PC-9 (cell line): Measurements from ENCODE around the gene PALLD. TPM values are rescaled to one million over a fixed set of nuclear protein-coding genes. Genes with fewer than 3 reads are reported as not detected.

Experiments
- BruUV-seq: library from RNA; stranded (reverse); fragments of 400-500 nt; replicated peaks from 2 replicates; lab custom pipeline; 2021; lab: Mats Ljungman, UMichigan
- CTCF ChIA-PET: fragments of 300-600 bp; sonication (Branson Sonifier 250); formaldehyde crosslinking; loops from one replicate; lab custom pipeline; 2022; ENCODE audit warnings: antibody characterized with exemption; lab: Charles Lee
- POLR2A ChIA-PET: fragments of 300-600 bp; sonication (Branson Sonifier 250); formaldehyde crosslinking; loops from one replicate; lab custom pipeline; 2022; ENCODE audit warnings: antibody characterized with exemption; ENCODE audit not compliant: unreplicated experiment; lab: Charles Lee
- DNase-seq, 2 experiments: peaks; one replicate each; pipeline versions ENCODE4 v3.0.0 to v3.0.0-alpha.2; 2015 to 2022; ENCODE audit warnings: mixed read lengths in 1 of 2
- H2AFZ ChIP-seq: fragments of 200-600 bp; sonication (generic); 2 replicates; pipeline ENCODE4 v1.8.1; 2017; ENCODE audit warnings: antibody characterized with exemption
- H3F3A ChIP-seq: fragments of 200-600 bp; sonication (generic); 2 replicates; pipeline ENCODE4 v1.8.1; 2017; ENCODE audit warnings: antibody characterized with exemption, mild to moderate bottlenecking, low read depth; ENCODE audit not compliant: insufficient read depth
- H3K27ac ChIP-seq: fragments of 200-600 bp; sonication (generic); 2 replicates; pipeline ENCODE4 v1.6.1; 2016; ENCODE audit warnings: mixed run types
- H3K27me3 ChIP-seq: fragments of 200-600 bp; sonication (generic); 2 replicates; pipeline ENCODE4 v1.6.1; 2016; ENCODE audit warnings: low read depth, mixed run types; ENCODE audit not compliant: insufficient read depth
- H3K36me3 ChIP-seq: fragments of 200-600 bp; sonication (generic); 2 replicates; pipeline ENCODE4 v1.6.1; 2016; ENCODE audit warnings: low read depth, mixed run types
- H3K4me1 ChIP-seq: fragments of 200-600 bp; sonication (generic); replicated peaks from 2 replicates; pipeline ENCODE4 v1.6.1; 2016; ENCODE audit warnings: mixed run types; ENCODE audit not compliant: insufficient read depth
- H3K4me2 ChIP-seq: fragments of 200-600 bp; sonication (generic); 2 replicates; pipeline ENCODE4 v1.6.1; 2017; ENCODE audit warnings: mixed run types
- H3K4me3 ChIP-seq: fragments of 200-600 bp; sonication (generic); 2 replicates; pipeline ENCODE4 v1.6.1; 2016; ENCODE audit warnings: mixed run types
- H3K79me2 ChIP-seq: fragments of 200-600 bp; sonication (generic); 2 replicates; pipeline ENCODE4 v1.6.1; 2017; ENCODE audit warnings: low read depth, mixed run types
- H3K9me2 ChIP-seq: fragments of 200-600 bp; sonication (generic); 2 replicates; pipeline ENCODE4 v1.8.1; 2017; ENCODE audit warnings: mild to moderate bottlenecking; ENCODE audit not compliant: insufficient read depth
- H3K9me3 ChIP-seq: fragments of 200-600 bp; sonication (generic); 2 replicates; pipeline ENCODE4 v1.8.1; 2016; ENCODE audit warnings: low read depth; ENCODE audit not compliant: insufficient read depth
- H4K20me1 ChIP-seq: fragments of 200-600 bp; sonication (generic); 2 replicates; pipeline ENCODE4 v1.8.1; 2017; ENCODE audit not compliant: insufficient read depth
- EZH2 ChIP-seq: fragments of 200-600 bp; sonication (generic); IDR thresholded peaks from 2 replicates; pipeline ENCODE4 v1.8.0; 2017; ENCODE audit warnings: antibody characterized with exemption, low read depth
- intact Hi-C: fragments of 100-400 bp; cut with micrococcal nuclease; formaldehyde crosslinking; loops from one replicate; pipeline ENCODE4 v1.10.0; 2022; ENCODE audit not compliant: unreplicated experiment
- total RNA-seq: library from RNA; stranded (reverse); gene quantifications from 2 replicates; pipeline ENCODE4 v1.2.3, GENCODE V29; 2021
- TF ChIP-seq, protein P1 (sequence below): fragments of 200-600 bp; sonication (generic); conservative IDR thresholded peaks from 2 replicates; pipeline ENCODE4 v1.6.1; 2017; ENCODE audit warnings: mixed run types, antibody characterized with exemption, mild to moderate bottlenecking, moderate library complexity

PALLD gene
- total RNA-seq, 1 experiment from 2014 or later = 156 TPM

DNA sequence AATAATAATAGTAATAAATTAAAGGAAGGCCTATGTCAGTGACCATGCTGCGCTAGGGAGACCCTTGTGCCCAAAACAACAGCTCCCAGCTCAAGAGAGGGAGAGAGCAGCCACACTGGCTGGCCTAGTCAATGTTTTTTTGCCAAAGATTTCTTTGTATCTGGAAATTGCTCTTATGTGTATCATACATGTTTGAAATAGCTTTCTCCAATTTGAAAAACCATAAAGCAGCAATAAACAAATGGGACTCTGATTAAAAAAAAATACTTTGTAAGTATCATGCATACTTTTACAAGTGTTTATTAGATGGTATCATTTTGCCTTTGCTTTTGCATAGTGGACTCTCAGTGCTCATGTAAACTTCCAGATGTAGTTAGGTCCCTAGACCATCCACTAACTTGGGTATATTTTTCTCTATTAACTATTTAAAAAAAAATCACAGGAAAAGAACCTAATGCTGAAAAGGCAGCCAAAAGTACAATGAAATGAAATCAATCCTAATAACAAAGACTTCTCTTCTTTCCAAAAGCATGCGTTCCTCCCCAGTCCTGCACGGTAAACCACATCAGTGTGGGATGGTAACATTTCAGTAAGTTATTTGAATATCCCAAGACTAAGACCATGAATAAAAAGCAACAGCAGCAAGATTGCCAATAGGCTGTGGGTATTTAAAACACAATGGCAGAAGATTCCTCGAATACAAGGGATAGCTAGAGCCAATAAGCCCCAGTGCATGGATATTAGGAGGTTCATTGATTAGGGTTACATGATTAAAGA lies 117.6 kb downstream of the PALLD start:
- no peak for DNase-seq
- intact Hi-C loops = loop anchor here (5.0 kb wide), 1 partner anchor 57 kb away; no protein-coding TSS in a partner anchor
- Histone ChIP-seq H3K27ac (no peak overlapping the region), H3F3A (peaks cover 8% of the 10 kb centered on the region), H3K27me3 (no peaks in the 10 kb centered on the region), H3K9me2 (no peaks in the 10 kb centered on the region), H3K4me2 (no peak overlapping the region), H3K79me2 (no peaks in the 10 kb centered on the region), H3K4me1 (peaks cover 27% of the 10 kb centered on the region), H3K36me3 (no peaks in the 10 kb centered on the region), H2AFZ (no peak overlapping the region), H4K20me1 (no peaks in the 10 kb centered on the region), H3K9me3 (0 out of 2 replicates have a peak, but pooled peaks cover 5% of the 10 kb centered on the region), H3K4me3 (no peak overlapping the region)
- no peak for TF ChIP-seq EZH2
- TF ChIP-seq, protein P1, sequence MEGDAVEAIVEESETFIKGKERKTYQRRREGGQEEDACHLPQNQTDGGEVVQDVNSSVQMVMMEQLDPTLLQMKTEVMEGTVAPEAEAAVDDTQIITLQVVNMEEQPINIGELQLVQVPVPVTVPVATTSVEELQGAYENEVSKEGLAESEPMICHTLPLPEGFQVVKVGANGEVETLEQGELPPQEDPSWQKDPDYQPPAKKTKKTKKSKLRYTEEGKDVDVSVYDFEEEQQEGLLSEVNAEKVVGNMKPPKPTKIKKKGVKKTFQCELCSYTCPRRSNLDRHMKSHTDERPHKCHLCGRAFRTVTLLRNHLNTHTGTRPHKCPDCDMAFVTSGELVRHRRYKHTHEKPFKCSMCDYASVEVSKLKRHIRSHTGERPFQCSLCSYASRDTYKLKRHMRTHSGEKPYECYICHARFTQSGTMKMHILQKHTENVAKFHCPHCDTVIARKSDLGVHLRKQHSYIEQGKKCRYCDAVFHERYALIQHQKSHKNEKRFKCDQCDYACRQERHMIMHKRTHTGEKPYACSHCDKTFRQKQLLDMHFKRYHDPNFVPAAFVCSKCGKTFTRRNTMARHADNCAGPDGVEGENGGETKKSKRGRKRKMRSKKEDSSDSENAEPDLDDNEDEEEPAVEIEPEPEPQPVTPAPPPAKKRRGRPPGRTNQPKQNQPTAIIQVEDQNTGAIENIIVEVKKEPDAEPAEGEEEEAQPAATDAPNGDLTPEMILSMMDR = no peak
- CTCF ChIA-PET = interaction anchor here (0.6 to 0.7 kb wide), 2 partner anchors 218 to 306 kb away, joined by 3 to 4 read pairs; no protein-coding TSS in a partner anchor
- BruUV-seq = no TSS peak
- POLR2A ChIA-PET = no interaction called here

DNA sequence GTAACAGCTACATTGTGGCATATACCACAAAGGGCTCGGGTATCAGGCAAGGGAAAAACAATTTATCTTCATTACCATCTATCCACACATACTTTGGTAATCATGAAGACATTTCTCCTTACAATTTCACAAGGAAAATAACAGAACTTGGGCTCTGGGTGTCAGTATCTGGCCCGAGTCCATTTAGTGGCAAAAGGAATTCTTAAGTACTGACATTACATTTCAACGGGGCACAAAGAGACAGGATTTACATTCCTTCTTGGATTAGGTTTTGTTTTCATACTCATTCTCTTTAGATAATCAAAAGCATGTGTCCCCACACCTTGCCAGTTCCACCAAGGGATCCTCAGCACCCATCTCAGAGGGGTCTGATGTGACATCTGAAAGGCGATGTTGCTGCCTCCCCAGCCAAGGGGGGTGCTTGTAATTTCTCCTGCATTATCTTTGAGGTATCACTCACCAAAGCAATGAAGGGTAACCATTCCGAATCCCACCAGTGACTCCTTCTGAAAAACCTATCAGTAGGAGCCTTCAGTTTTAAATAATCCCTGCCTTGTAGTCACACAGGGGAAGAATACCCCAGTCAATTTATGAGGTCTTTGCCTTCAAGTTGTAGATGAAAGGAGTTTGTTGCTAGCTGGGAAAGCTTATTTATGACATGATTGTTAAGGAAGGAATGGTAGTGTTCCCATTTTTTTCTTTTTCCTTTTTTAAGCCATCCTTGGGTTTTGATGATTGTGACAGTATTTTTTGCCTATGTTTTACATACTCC lies 118.6 kb downstream of the PALLD start:
- Histone ChIP-seq H3K4me1 (peaks cover 32% of the 10 kb centered on the region), H3K4me3 (no peak overlapping the region), H3K36me3 (no peaks in the 10 kb centered on the region), H3K9me2 (no peaks in the 10 kb centered on the region), H3F3A (peaks cover 11% of the 10 kb centered on the region), H2AFZ (no peak overlapping the region), H3K79me2 (no peaks in the 10 kb centered on the region), H3K27ac (no peak overlapping the region), H3K27me3 (no peaks in the 10 kb centered on the region), H3K4me2 (no peak overlapping the region), H3K9me3 (0 out of 2 replicates have a peak, but pooled peaks cover 5% of the 10 kb centered on the region), H4K20me1 (no peaks in the 10 kb centered on the region)
- intact Hi-C loops = loop anchor here (5.0 kb wide), 1 partner anchor 58 kb away; no protein-coding TSS in a partner anchor
- DNase-seq = peak in 1 of 2 experiments; percentile 31
- ChIA-PET CTCF (no interaction called here), POLR2A (no interaction called here)
- BruUV-seq = no TSS peak
- no peak for TF ChIP-seq EZH2
- TF ChIP-seq, protein P1 = no peak

DNA sequence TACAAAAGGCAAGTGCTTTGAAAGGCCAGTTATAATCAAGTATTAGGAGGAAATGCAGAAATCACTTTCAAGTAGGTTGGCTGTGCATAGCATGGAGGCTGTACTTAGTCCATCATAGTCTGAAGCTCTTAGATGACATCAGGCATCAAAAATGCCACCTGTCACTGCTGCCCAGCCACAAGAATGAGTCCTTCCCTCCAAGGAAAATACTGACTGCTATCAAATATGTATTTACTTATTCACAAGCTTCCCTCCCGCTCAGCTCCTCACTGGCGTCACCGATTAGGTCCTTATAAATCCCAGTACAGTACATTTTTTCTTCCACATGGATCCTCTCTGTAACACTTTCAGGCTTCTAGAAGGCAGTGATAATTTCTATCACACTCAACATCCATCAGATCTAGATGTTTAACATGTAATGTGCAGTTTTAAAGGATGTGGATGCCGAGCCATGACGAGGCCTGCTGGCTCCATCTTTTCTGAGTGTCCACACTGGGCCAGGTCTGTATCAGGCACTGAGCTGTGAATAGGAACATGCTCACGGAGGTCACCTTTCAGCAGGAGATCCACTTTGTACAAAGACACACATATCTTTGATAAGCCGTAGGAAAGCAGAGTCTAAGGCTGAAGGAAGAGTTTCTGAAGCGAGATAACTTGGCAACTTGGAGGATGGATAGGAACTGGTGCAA lies 121.9 kb downstream of the PALLD start:
- no peaks in the 10 kb centered on the region for H3K9me3 ChIP-seq
- H2AFZ ChIP-seq = 0 out of 2 replicates have a peak overlapping the region, but pooled peaks have one; percentile 48
- ChIA-PET CTCF (interaction anchor here (0.6 to 1.6 kb wide), 3 partner anchors 29 to 33 kb away, joined by 3 to 9 read pairs (median 4); no protein-coding TSS in a partner anchor), POLR2A (interaction anchor here (0.6 to 2.0 kb wide), 13 partner anchors 12 to 213 kb away, joined by 3 to 10 read pairs (median 4); no protein-coding TSS in a partner anchor)
- no peaks in the 10 kb centered on the region for H3K9me2 ChIP-seq
- no peaks in the 10 kb centered on the region for H3K79me2 ChIP-seq
- TF ChIP-seq, protein P1 = no peak
- TF ChIP-seq EZH2 = no peak
- H3K27me3 ChIP-seq = no peaks in the 10 kb centered on the region
- BruUV-seq = TSS peak; percentile 87
- H3K4me3 ChIP-seq = no peak overlapping the region
- H3K27ac ChIP-seq = peak overlapping the region; percentile 55
- peak; percentile 64 to 82 for DNase-seq
- peaks cover 18% of the 10 kb centered on the region for H3K4me1 ChIP-seq
- peaks cover 11% of the 10 kb centered on the region for H3F3A ChIP-seq
- no peaks in the 10 kb centered on the region for H3K36me3 ChIP-seq
- intact Hi-C loops = loop anchor here (1.0 to 5.0 kb wide), 2 partner anchors 31 to 61 kb away; no protein-coding TSS in a partner anchor
- H3K4me2 ChIP-seq = peak overlapping the region; percentile 48
- H4K20me1 ChIP-seq = no peaks in the 10 kb centered on the region
